GM12801 (cell line): ENCODE results near the gene ATP2A1.

Source experiments
- TF ChIP-seq, protein P1 (sequence below): IDR thresholded peaks from one replicate; pipeline ENCODE4 v1.5.1; 2011; ENCODE audit warnings: control low read depth; ENCODE audit not compliant: insufficient read length; ENCODE audit errors: extremely low read depth

The ATP2A1 gene

DNA sequence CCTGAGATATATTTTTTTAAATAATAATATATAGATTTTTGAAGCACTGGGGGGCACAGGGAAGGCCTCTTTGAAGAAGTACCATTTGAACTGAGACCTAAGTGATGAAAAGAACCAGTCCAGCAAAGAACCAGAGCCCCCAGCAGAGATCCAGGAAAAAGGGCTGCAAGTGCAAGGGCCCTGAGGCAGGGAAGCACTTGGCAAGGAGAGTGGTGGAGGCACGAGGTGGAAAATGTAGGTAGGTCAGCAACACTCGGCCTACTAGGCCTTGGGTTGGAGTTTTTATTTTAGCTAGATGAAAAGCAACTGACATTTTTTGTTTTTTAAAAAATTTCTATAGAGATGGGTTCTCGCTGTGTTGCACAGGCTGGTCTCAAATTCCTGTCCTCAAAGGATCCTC lies 51.9 kb downstream of the ATP2A1 start:
- TF ChIP-seq, protein P1, sequence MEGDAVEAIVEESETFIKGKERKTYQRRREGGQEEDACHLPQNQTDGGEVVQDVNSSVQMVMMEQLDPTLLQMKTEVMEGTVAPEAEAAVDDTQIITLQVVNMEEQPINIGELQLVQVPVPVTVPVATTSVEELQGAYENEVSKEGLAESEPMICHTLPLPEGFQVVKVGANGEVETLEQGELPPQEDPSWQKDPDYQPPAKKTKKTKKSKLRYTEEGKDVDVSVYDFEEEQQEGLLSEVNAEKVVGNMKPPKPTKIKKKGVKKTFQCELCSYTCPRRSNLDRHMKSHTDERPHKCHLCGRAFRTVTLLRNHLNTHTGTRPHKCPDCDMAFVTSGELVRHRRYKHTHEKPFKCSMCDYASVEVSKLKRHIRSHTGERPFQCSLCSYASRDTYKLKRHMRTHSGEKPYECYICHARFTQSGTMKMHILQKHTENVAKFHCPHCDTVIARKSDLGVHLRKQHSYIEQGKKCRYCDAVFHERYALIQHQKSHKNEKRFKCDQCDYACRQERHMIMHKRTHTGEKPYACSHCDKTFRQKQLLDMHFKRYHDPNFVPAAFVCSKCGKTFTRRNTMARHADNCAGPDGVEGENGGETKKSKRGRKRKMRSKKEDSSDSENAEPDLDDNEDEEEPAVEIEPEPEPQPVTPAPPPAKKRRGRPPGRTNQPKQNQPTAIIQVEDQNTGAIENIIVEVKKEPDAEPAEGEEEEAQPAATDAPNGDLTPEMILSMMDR: no peak

DNA sequence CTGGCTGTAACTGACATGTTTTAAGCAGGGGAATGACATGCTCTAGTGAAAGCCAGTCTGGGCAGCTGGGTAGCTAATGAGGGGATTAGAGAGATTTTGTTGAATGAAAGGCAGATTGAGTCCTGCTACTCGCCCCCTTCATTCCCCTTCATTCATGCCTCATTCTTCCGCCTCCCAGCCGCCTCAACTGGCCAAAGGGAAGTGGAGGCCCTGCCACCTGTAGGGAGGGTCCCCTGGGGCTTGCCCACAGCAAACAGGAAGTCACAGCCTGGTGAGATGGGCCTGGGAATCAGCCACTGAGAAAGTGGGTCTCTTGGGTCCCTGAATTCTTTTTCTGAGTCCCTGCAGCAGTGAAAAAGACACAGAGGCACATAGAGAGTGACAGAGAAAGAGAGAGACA lies 52.4 kb downstream of the ATP2A1 start:
- TF ChIP-seq, protein P1: no peak

DNA sequence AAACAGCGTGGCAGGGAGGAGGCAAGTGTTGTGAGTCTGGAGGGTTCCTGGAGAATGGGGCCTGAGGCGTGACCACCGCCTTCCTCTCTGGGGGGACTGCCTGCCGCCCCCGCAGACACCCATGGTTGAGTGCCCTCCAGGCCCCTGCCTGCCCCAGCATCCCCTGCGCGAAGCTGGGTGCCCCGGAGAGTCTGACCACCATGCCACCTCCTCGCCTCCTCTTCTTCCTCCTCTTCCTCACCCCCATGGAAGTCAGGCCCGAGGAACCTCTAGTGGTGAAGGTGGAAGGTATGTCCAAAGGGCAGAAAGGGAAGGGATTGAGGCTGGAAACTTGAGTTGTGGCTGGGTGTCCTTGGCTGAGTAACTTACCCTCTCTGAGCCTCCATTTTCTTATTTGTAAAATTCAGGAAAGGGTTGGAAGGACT lies 53.5 kb downstream of the ATP2A1 start, which contains the start of gene CD19:
Gene CD19 (plus strand): TSS at position 171 of the 425 bp plus-strand sequence. CDS start 30 bp downstream, at position 201.
- TF ChIP-seq, protein P1: no peak

DNA sequence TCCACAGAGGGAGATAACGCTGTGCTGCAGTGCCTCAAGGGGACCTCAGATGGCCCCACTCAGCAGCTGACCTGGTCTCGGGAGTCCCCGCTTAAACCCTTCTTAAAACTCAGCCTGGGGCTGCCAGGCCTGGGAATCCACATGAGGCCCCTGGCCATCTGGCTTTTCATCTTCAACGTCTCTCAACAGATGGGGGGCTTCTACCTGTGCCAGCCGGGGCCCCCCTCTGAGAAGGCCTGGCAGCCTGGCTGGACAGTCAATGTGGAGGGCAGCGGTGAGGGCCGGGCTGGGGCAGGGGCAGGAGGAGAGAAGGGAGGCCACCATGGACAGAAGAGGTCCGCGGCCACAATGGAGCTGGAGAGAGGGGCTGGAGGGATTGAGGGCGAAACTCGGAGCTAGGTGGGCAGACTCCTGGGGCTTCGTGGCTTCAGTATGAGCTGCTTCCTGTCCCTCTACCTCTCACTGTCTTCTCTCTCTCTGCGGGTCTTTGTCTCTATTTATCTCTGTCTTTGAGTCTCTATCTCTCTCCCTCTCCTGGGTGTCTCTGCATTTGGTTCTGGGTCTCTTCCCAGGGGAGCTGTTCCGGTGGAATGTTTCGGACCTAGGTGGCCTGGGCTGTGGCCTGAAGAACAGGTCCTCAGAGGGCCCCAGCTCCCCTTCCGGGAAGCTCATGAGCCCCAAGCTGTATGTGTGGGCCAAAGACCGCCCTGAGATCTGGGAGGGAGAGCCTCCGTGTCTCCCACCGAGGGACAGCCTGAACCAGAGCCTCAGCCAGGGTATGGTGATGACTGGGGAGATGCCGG lies 54.3 kb downstream of the ATP2A1 start:
- TF ChIP-seq, protein P1: no peak

DNA sequence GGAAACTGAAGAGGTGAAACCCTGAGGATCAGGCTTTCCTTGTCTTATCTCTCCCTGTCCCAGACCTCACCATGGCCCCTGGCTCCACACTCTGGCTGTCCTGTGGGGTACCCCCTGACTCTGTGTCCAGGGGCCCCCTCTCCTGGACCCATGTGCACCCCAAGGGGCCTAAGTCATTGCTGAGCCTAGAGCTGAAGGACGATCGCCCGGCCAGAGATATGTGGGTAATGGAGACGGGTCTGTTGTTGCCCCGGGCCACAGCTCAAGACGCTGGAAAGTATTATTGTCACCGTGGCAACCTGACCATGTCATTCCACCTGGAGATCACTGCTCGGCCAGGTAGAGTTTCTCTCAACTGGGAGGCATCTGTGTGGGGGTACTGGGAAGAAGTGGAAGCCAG lies 54.9 kb downstream of the ATP2A1 start:
- TF ChIP-seq, protein P1: no peak

DNA sequence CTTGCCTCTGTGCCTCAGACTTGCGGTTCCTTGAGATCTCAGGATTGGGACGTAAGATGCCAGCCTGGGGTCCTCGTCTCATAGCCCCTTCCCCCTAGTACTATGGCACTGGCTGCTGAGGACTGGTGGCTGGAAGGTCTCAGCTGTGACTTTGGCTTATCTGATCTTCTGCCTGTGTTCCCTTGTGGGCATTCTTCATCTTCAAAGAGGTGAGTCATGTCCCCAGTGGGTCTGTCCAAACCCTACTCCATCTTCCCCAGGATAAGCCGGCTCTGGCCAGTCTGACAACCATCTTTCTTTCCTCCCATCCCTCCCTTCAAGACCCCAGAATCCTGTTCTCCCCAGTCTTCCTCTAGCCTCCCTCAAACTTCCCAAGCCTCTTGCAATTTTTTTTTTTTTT lies 57.1 kb downstream of the ATP2A1 start:
- TF ChIP-seq, protein P1: no peak

DNA sequence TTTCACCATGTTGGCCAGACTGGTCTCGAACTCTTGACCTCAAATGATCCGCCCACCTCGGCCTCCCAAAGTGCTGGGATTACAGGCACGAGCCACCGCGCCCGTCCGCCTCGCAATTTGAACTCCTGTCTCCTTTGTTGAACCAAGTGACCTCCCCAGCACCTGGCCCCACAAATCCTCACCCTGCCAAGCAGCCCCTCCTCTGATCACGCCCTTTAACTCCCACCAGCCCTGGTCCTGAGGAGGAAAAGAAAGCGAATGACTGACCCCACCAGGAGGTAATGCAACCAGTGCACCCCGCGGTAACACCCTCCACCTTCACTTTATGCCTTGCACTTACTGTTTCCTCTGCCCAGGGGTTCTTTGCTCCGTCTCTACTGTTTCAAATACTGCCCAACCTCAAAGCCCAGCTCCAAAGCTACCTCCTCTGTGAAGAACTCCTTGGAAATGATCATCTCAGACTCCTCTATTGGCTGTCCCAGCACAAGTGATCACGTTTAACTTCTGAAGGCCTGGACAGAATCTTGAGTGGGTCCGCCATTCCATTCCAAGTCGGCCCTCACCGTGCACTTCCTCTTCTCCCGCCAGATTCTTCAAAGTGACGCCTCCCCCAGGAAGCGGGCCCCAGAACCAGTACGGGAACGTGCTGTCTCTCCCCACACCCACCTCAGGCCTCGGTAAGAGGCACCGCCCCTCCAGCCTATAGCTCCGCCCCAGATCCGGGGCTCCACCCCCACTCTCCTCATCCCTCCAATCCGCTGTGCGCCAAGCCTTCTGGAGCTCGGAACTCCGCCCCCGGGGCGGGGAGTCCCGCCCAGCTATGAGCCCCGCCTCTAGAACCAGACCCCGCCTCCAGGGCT lies 57.9 kb downstream of the ATP2A1 start:
- TF ChIP-seq, protein P1: no peak
